ENCODE results near the gene GALK1. TPM values are rescaled to one million over a fixed set of nuclear protein-coding genes. Genes with fewer than 3 reads are reported as not detected.

The GALK1 gene
- total and polyA plus RNA-seq, 9 of the 15 experiments (the other 6 are each of a cell fraction or from before 2014, with no cell fraction given) = 0.45 to 51.6 (median 17.4) TPM

DNA sequence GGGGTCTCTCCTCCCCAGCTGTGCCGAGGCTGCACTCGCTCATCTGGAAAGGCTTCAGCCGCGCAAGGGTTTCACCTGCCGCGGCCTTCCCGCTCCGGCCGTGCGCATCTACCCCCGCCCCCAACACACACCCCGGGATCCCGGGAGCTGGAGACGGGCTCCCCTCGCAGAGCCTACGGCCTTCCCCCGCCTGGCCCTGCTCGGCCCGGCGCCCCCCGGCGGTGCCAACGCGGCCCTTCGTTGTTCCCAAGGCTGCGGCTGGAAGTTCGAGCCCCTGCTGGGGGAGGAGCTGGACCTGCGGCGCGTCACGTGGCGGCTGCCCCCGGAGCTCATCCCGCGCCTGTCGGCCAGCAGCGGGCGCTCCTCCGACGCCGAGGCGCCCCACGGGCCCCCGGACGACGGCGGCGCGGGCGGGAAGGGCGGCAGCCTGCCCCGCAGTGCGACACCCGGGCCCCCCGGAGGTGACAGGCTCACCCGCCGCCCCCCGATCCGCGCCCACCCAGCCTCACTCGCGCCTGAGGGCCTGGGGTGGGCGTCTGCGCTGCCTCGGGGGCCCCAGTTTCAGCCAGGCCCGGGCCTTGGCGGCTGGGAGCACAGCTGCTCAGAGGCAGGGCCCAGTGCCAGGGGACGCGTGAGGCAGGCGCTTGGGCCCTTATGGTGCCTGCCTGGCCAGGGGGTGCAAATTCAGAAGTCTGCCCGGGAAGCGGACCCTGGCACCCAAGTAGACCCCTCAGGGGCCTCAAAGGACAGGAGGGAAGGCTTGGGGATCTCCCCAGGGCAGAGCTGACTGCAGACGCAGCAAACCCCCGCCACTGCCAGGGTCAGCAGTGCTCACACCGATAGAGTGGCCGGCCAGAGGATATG lies 11.2 kb downstream of the GALK1 start (continued):
- TF ChIP-seq, protein P1, sequence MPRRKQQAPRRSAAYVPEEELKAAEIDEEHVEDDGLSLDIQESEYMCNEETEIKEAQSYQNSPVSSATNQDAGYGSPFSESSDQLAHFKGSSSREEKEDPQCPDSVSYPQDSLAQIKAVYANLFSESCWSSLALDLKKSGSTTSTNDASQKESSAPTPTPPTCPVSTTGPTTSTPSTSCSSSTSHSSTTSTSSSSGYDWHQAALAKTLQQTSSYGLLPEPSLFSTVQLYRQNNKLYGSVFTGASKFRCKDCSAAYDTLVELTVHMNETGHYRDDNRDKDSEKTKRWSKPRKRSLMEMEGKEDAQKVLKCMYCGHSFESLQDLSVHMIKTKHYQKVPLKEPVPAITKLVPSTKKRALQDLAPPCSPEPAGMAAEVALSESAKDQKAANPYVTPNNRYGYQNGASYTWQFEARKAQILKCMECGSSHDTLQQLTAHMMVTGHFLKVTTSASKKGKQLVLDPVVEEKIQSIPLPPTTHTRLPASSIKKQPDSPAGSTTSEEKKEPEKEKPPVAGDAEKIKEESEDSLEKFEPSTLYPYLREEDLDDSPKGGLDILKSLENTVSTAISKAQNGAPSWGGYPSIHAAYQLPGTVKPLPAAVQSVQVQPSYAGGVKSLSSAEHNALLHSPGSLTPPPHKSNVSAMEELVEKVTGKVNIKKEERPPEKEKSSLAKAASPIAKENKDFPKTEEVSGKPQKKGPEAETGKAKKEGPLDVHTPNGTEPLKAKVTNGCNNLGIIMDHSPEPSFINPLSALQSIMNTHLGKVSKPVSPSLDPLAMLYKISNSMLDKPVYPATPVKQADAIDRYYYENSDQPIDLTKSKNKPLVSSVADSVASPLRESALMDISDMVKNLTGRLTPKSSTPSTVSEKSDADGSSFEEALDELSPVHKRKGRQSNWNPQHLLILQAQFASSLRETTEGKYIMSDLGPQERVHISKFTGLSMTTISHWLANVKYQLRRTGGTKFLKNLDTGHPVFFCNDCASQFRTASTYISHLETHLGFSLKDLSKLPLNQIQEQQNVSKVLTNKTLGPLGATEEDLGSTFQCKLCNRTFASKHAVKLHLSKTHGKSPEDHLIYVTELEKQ (CRISPR knock-in tag; IDR thresholded peaks at IDR 0.05) = no peak
- TF ChIP-seq TCFL5 (CRISPR knock-in tag; conservative IDR thresholded peaks at IDR 0.05) = no peak
- TF ChIP-seq, protein P2, sequence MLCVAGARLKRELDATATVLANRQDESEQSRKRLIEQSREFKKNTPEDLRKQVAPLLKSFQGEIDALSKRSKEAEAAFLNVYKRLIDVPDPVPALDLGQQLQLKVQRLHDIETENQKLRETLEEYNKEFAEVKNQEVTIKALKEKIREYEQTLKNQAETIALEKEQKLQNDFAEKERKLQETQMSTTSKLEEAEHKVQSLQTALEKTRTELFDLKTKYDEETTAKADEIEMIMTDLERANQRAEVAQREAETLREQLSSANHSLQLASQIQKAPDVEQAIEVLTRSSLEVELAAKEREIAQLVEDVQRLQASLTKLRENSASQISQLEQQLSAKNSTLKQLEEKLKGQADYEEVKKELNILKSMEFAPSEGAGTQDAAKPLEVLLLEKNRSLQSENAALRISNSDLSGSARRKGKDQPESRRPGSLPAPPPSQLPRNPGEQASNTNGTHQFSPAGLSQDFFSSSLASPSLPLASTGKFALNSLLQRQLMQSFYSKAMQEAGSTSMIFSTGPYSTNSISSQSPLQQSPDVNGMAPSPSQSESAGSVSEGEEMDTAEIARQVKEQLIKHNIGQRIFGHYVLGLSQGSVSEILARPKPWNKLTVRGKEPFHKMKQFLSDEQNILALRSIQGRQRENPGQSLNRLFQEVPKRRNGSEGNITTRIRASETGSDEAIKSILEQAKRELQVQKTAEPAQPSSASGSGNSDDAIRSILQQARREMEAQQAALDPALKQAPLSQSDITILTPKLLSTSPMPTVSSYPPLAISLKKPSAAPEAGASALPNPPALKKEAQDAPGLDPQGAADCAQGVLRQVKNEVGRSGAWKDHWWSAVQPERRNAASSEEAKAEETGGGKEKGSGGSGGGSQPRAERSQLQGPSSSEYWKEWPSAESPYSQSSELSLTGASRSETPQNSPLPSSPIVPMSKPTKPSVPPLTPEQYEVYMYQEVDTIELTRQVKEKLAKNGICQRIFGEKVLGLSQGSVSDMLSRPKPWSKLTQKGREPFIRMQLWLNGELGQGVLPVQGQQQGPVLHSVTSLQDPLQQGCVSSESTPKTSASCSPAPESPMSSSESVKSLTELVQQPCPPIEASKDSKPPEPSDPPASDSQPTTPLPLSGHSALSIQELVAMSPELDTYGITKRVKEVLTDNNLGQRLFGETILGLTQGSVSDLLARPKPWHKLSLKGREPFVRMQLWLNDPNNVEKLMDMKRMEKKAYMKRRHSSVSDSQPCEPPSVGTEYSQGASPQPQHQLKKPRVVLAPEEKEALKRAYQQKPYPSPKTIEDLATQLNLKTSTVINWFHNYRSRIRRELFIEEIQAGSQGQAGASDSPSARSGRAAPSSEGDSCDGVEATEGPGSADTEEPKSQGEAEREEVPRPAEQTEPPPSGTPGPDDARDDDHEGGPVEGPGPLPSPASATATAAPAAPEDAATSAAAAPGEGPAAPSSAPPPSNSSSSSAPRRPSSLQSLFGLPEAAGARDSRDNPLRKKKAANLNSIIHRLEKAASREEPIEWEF (CRISPR knock-in tag; IDR thresholded peaks at IDR 0.05) = no peak
- TF ChIP-seq ZNF583 (CRISPR knock-in tag; IDR thresholded peaks at IDR 0.05) = no peak
- TF ChIP-seq, protein P3, sequence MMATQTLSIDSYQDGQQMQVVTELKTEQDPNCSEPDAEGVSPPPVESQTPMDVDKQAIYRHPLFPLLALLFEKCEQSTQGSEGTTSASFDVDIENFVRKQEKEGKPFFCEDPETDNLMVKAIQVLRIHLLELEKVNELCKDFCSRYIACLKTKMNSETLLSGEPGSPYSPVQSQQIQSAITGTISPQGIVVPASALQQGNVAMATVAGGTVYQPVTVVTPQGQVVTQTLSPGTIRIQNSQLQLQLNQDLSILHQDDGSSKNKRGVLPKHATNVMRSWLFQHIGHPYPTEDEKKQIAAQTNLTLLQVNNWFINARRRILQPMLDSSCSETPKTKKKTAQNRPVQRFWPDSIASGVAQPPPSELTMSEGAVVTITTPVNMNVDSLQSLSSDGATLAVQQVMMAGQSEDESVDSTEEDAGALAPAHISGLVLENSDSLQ (IDR thresholded peaks at IDR 0.05) = no peak
- 0 out of 2 replicates have a peak, but pooled peaks have one; percentile 56 for TF ChIP-seq ZNF561 (CRISPR knock-in tag; conservative IDR thresholded peaks at IDR 0.05)
- TF ChIP-seq ARID2 (IDR thresholded peaks at IDR 0.05) = no peak
- TF ChIP-seq HLTF (IDR thresholded peaks at IDR 0.05) = no peak
- TF ChIP-seq LARP7 (IDR thresholded peaks at IDR 0.05) = no peak
- TF ChIP-seq CBX2 (IDR thresholded peaks at IDR 0.05; ENCODE audit: insufficient read depth, low read length, poor library complexity, severe bottlenecking) = no peak
- TF ChIP-seq SP2 (IDR thresholded peaks at IDR 0.05; ENCODE audit: extremely low read depth, low read depth, low read length, poor library complexity, severe bottlenecking) = no peak
- TF ChIP-seq KLF10 (CRISPR knock-in tag; IDR thresholded peaks at IDR 0.05) = no peak
- no peak for TF ChIP-seq ZNF766 (CRISPR knock-in tag; conservative IDR thresholded peaks at IDR 0.05)

Data from K562 (cell line).